ENCODE data around the gene SLC9A9. TPM values are rescaled to one million over a fixed set of nuclear protein-coding genes. Genes with fewer than 3 reads are reported as not detected.

Gene SLC9A9
- total and polyA plus RNA-seq, 2 donors from 2014 or later = 3.7 to 16.5 TPM

DNA sequence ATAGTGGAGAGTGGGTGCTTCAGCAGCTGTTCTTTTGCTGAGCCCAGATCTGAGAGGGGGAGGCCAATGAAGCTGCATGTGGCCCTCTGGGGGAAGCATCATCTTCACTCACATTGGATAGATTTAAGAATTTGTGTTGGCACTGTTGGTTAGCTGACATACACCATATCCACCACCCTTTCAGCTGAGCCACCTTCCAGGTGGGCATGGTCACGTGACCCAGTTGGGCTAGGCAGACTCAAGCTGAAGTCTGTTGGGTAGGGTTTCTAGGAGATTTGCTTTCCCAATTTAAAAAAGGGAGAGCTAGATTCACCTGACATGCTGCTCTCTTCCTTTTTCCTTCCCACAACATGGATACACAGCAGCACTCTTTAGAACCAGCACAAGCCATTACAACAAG is 417.7 kb downstream of the SLC9A9 start:
- FAIRE-seq = no peak
- H3K9me3 ChIP-seq (ENCODE audit: control insufficient read depth in 2 of 3, insufficient read depth in 1 of 3, low read length in 3 of 3) = no peaks in the 10 kb centered on the region
- intact Hi-C loops (cut with DNase I) = no loop called here
- H3K9ac ChIP-seq (ENCODE audit: low read length in 3 of 3) = no peak overlapping the region
- no peak overlapping the region for H3K4me3 ChIP-seq (ENCODE audit: low read length in 3 of 3)
- no peak overlapping the region for H3K27ac ChIP-seq (ENCODE audit: low read depth in 2 of 2, low read length in 2 of 2)
- TF ChIP-seq, protein P1, sequence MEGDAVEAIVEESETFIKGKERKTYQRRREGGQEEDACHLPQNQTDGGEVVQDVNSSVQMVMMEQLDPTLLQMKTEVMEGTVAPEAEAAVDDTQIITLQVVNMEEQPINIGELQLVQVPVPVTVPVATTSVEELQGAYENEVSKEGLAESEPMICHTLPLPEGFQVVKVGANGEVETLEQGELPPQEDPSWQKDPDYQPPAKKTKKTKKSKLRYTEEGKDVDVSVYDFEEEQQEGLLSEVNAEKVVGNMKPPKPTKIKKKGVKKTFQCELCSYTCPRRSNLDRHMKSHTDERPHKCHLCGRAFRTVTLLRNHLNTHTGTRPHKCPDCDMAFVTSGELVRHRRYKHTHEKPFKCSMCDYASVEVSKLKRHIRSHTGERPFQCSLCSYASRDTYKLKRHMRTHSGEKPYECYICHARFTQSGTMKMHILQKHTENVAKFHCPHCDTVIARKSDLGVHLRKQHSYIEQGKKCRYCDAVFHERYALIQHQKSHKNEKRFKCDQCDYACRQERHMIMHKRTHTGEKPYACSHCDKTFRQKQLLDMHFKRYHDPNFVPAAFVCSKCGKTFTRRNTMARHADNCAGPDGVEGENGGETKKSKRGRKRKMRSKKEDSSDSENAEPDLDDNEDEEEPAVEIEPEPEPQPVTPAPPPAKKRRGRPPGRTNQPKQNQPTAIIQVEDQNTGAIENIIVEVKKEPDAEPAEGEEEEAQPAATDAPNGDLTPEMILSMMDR (IDR thresholded peaks at IDR 0.05; ENCODE audit: borderline replicate concordance, extremely low read depth, insufficient read depth) = no peak
- no peaks in the 10 kb centered on the region for H3K27me3 ChIP-seq (ENCODE audit: control insufficient read depth, insufficient read depth, low read length)
- DNase-seq = no peak
- H3K36me3 ChIP-seq (ENCODE audit: control insufficient read depth in 2 of 3, insufficient read depth in 3 of 3, low read length in 3 of 3) = no peaks in the 10 kb centered on the region
- H3K4me1 ChIP-seq (ENCODE audit: control insufficient read depth in 2 of 3, insufficient read depth in 2 of 3, low read depth in 1 of 3, low read length in 3 of 3) = no peaks in the 10 kb centered on the region

DNA sequence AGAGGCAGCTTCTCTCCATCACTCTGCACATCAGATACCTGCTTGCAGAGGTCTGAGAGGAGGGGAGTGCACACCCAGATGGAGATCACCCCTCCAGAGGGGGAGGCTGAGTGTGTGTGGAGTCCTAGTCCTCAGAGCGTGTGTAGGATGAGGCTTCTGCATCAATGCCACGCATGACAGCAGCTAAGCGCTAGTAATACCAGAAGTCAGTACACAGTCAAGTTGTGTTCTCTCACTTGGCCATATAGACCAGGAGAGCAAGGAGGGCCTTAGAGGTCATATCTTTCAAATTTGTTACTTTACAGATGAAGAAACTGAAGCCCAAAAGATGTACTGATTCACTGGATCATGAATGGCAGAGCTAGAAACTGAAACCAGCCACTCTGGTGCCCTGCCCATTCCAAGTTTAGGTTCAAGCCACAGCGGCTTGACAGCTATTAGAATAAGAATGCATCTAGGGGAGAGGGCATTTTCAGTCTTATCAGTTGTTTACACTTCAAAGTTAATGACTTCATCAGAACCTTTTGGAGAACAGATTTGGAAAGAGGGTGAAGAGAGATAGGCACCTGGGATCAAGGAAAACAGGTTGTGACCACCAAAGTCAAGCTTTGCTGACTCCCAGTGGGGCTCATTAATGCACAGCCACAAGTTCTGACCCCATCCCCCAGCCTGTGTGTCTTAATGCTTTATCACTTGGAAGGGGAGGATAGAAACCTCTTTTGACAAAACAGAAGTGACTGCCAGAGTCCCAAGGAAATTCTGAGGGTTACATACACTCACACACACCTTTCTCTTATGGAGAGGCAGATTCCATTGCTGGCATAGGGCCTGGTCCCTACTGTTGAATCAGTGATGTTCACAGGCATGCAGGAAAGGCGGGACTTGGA is 418.4 kb downstream of the SLC9A9 start:
- TF ChIP-seq, protein P1 (IDR thresholded peaks at IDR 0.05; ENCODE audit: borderline replicate concordance, extremely low read depth, insufficient read depth) = no peak
- no peaks in the 10 kb centered on the region for H3K4me1 ChIP-seq (ENCODE audit: control insufficient read depth in 2 of 3, insufficient read depth in 2 of 3, low read depth in 1 of 3, low read length in 3 of 3)
- H3K36me3 ChIP-seq (ENCODE audit: control insufficient read depth in 2 of 3, insufficient read depth in 3 of 3, low read length in 3 of 3) = no peaks in the 10 kb centered on the region
- H3K27ac ChIP-seq (ENCODE audit: low read depth in 2 of 2, low read length in 2 of 2) = no peak overlapping the region
- DNase-seq = peak in 1 of 5 donors; percentile 19
- no peak for FAIRE-seq
- intact Hi-C loops (cut with DNase I) = no loop called here
- no peak overlapping the region for H3K4me3 ChIP-seq (ENCODE audit: low read length in 3 of 3)
- H3K27me3 ChIP-seq (ENCODE audit: control insufficient read depth, insufficient read depth, low read length) = no peaks in the 10 kb centered on the region
- H3K9me3 ChIP-seq (ENCODE audit: control insufficient read depth in 2 of 3, insufficient read depth in 1 of 3, low read length in 3 of 3) = no peaks in the 10 kb centered on the region
- H3K9ac ChIP-seq (ENCODE audit: low read length in 3 of 3) = no peak overlapping the region

DNA sequence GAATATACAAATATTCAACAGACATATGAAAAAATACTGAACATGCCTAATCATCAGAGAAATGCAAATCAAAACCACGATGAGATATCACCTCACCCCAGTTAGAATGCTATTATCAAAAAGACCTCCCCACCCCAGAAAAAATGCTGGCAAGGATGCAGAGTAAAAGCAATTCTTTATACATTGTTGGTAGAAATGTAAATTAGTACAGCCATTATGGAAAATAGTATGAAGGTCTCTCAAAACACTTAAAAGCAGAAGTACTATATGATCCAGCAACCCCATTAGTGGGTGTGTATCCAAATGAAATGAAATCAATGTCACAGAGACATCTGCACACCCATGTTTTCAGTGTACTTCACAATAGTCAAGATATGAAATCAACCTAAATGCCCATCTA is 420.0 kb downstream of the SLC9A9 start:
- H3K27ac ChIP-seq (ENCODE audit: low read depth in 2 of 2, low read length in 2 of 2) = no peak overlapping the region
- DNase-seq (no peak), FAIRE-seq (no peak)
- no peaks in the 10 kb centered on the region for H3K4me1 ChIP-seq (ENCODE audit: control insufficient read depth in 2 of 3, insufficient read depth in 2 of 3, low read depth in 1 of 3, low read length in 3 of 3)
- intact Hi-C loops (cut with DNase I) = no loop called here
- no peaks in the 10 kb centered on the region for H3K36me3 ChIP-seq (ENCODE audit: control insufficient read depth in 2 of 3, insufficient read depth in 3 of 3, low read length in 3 of 3)
- H3K4me3 ChIP-seq (ENCODE audit: low read length in 3 of 3) = no peak overlapping the region
- H3K27me3 ChIP-seq (ENCODE audit: control insufficient read depth, insufficient read depth, low read length) = no peaks in the 10 kb centered on the region
- H3K9ac ChIP-seq (ENCODE audit: low read length in 3 of 3) = no peak overlapping the region
- no peaks in the 10 kb centered on the region for H3K9me3 ChIP-seq (ENCODE audit: control insufficient read depth in 2 of 3, insufficient read depth in 1 of 3, low read length in 3 of 3)
- TF ChIP-seq, protein P1 (IDR thresholded peaks at IDR 0.05; ENCODE audit: borderline replicate concordance, extremely low read depth, insufficient read depth) = no peak
